Neural cell (in vitro differentiated cells): ENCODE measurements around the gene UNC5CL. TPM values are rescaled to one million over a fixed set of nuclear protein-coding genes. Genes with fewer than 3 reads are reported as not detected.

Experiments used
- H2AFZ ChIP-seq: fragments of 200-600, 300-800 bp; sonication (generic), shearing (Covaris generic); 2 replicates; pipeline ENCODE4 v1.6.0; 2014; ENCODE audit warnings: low read depth, mild to moderate bottlenecking, antibody characterized with exemption, low read length, moderate library complexity
- H3F3A ChIP-seq: fragments of 200-600 bp; shearing (Covaris generic); 2 replicates; pipeline ENCODE4 v1.6.1; 2016; ENCODE audit warnings: mild to moderate bottlenecking, moderate library complexity, mixed read lengths, antibody characterized with exemption, low read length; ENCODE audit not compliant: insufficient read depth, poor library complexity, severe bottlenecking
- H3K27ac ChIP-seq: fragments of 200-600, 300-800 bp; sonication (generic), shearing (Covaris generic); 2 replicates; pipeline ENCODE4 v1.5.1; 2014; ENCODE audit warnings: mild to moderate bottlenecking, low read length, moderate library complexity
- H3K27me3 ChIP-seq: fragments of 300-800, 200-600 bp; sonication (generic), shearing (Covaris generic); 2 replicates; pipeline ENCODE4 v1.6.0; 2014; ENCODE audit warnings: mild to moderate bottlenecking, low read depth, low read length, moderate library complexity; ENCODE audit not compliant: insufficient read depth
- H3K36me3 ChIP-seq: fragments of 300-800, 200-600 bp; sonication (generic), shearing (Covaris generic); 2 replicates; pipeline ENCODE4 v1.5.1; 2014; ENCODE audit warnings: mild to moderate bottlenecking, antibody characterized with exemption, low read length, moderate library complexity; ENCODE audit not compliant: insufficient read depth
- H3K4me2 ChIP-seq: fragments of 300-800, 200-600 bp; sonication (generic), shearing (Covaris generic); 2 replicates; pipeline ENCODE4 v1.6.0; 2014; ENCODE audit warnings: mild to moderate bottlenecking, low read length
- H3K4me3 ChIP-seq: fragments of 300-800, 200-600 bp; sonication (generic), shearing (Covaris generic); 2 replicates; pipeline ENCODE4 v1.5.1; 2014; ENCODE audit warnings: mild to moderate bottlenecking, low read length, moderate library complexity
- H3K79me2 ChIP-seq: fragments of 200-600 bp; shearing (Covaris generic); replicated peaks from 2 replicates; pipeline ENCODE4 v1.6.0; 2014; ENCODE audit warnings: mild to moderate bottlenecking, low read length, moderate library complexity; ENCODE audit not compliant: insufficient read depth
- H3K9ac ChIP-seq: fragments of 300-800, 200-600 bp; sonication (generic), shearing (Covaris generic); 2 replicates; pipeline ENCODE4 v1.6.1; 2016; ENCODE audit warnings: mild to moderate bottlenecking, low read length, mixed read lengths
- H3K9me2 ChIP-seq: fragments of 200-600 bp; shearing (Covaris generic); 2 replicates; pipeline ENCODE4 v1.6.1; 2016; ENCODE audit warnings: mild to moderate bottlenecking, low read length, mixed read lengths; ENCODE audit not compliant: insufficient read depth
- H3K9me3 ChIP-seq: fragments of 200-600, 300-800 bp; sonication (generic), shearing (Covaris generic); 2 replicates; pipeline ENCODE4 v1.6.1; 2016; ENCODE audit warnings: mild to moderate bottlenecking, mixed run types, low read length, moderate library complexity, mixed read lengths
- H4K20me1 ChIP-seq: fragments of 200-600 bp; shearing (Covaris generic); 2 replicates; pipeline ENCODE4 v1.6.1; 2016; ENCODE audit warnings: mild to moderate bottlenecking, mixed run types; ENCODE audit not compliant: insufficient read depth
- CTCF ChIP-seq: fragments of 450-650 bp; IDR thresholded peaks from 2 replicates; pipeline ENCODE4 v1.5.1; 2014; ENCODE audit warnings: antibody characterized with exemption, mild to moderate bottlenecking, moderate library complexity; ENCODE audit not compliant: poor library complexity, severe bottlenecking
- EP300 ChIP-seq: fragments of 450-650 bp; conservative IDR thresholded peaks from 2 replicates; pipeline ENCODE4 v1.6.1; 2014; ENCODE audit warnings: antibody characterized with exemption, mild to moderate bottlenecking, moderate library complexity; ENCODE audit not compliant: poor library complexity, severe bottlenecking
- EZH2 ChIP-seq: fragments of 200-600, 300-800 bp; shearing (Covaris generic), sonication (generic); IDR thresholded peaks from 2 replicates; pipeline ENCODE4 v1.6.1; 2014; ENCODE audit warnings: antibody characterized with exemption, low read length, borderline replicate concordance, mild to moderate bottlenecking; ENCODE audit not compliant: insufficient read depth, poor library complexity, severe bottlenecking
- MXI1 ChIP-seq: fragments of 450-650 bp; conservative IDR thresholded peaks from 2 replicates; pipeline ENCODE4 v1.6.1; 2014; ENCODE audit warnings: antibody characterized with exemption, mild to moderate bottlenecking; ENCODE audit not compliant: poor library complexity, severe bottlenecking
- POLR2AphosphoS5 ChIP-seq: IDR thresholded peaks from 2 replicates; pipeline ENCODE4 v1.6.1; 2012
- RAD21 ChIP-seq: fragments of 450-650 bp; conservative IDR thresholded peaks from 2 replicates; pipeline ENCODE4 v1.6.1; 2014; ENCODE audit warnings: antibody characterized with exemption, mild to moderate bottlenecking, moderate library complexity
- REST ChIP-seq: IDR thresholded peaks from 2 replicates; pipeline ENCODE4 v1.6.1; 2012; ENCODE audit warnings: borderline replicate concordance
- SMC3 ChIP-seq: fragments of 450-650 bp; conservative IDR thresholded peaks from 2 replicates; pipeline ENCODE4 v1.6.1; 2014; ENCODE audit warnings: antibody characterized with exemption, mild to moderate bottlenecking, moderate library complexity; ENCODE audit not compliant: poor library complexity
- TAF1 ChIP-seq: IDR thresholded peaks from 2 replicates; pipeline ENCODE4 v1.6.1; 2012; ENCODE audit warnings: low read depth
- polyA plus RNA-seq: library from polyadenylated mRNA; depleted of rRNA; stranded (reverse); fragments of >200 nt; gene quantifications from 2 replicates; pipeline ENCODE4 v1.2.3, GENCODE V29; 2014

UNC5CL gene
- polyA plus RNA-seq, 1 donor from 2014 or later, result 1.0 TPM

- TF ChIP-seq REST (no peak), EP300 (no peak)
- H2AFZ ChIP-seq, result no peak overlapping the region
Observed at GRCh38 chr6:41079080-41079479, 40.1 kb upstream of the UNC5CL start.

GRCh38 chr6:41078101-41078500 is 39.1 kb upstream of the UNC5CL start:
- Histone ChIP-seq H3K4me3 (no peak overlapping the region), H3F3A (peaks cover 4% of the 10 kb centered on the region), H3K27me3 (no peaks in the 10 kb centered on the region), H3K27ac (no peak overlapping the region), H3K79me2 (peaks cover 49% of the 10 kb centered on the region), H3K9me3 (no peaks in the 10 kb centered on the region), H3K9me2 (no peaks in the 10 kb centered on the region), H3K9ac (no peak overlapping the region), H3K36me3 (peaks cover 15% of the 10 kb centered on the region), H4K20me1 (no peaks in the 10 kb centered on the region), H3K4me2 (no peak overlapping the region), H2AFZ (no peak overlapping the region)
- TF ChIP-seq EZH2, result no peak

More at GRCh38 chr6:41079080-41079479, 40.1 kb upstream of the UNC5CL start:
- H4K20me1 ChIP-seq, result no peaks in the 10 kb centered on the region
- no peaks in the 10 kb centered on the region for H3K9me3 ChIP-seq
- no peak overlapping the region for H3K27ac ChIP-seq
- H3K9ac ChIP-seq, result no peak overlapping the region
- no peak overlapping the region for H3K4me3 ChIP-seq
- peaks cover 17% of the 10 kb centered on the region for H3K36me3 ChIP-seq
- H3K79me2 ChIP-seq, result peaks cover 47% of the 10 kb centered on the region
- H3F3A ChIP-seq, result peaks cover 4% of the 10 kb centered on the region
- no peaks in the 10 kb centered on the region for H3K9me2 ChIP-seq
- no peak overlapping the region for H3K4me2 ChIP-seq
- no peaks in the 10 kb centered on the region for H3K27me3 ChIP-seq

- H4K20me1 ChIP-seq, result no peaks in the 10 kb centered on the region
- H3K9me3 ChIP-seq, result no peaks in the 10 kb centered on the region
- H3K9me2 ChIP-seq, result no peaks in the 10 kb centered on the region
- TF ChIP-seq RAD21, result no peak
- TF ChIP-seq REST, result no peak
- no peak for TF ChIP-seq POLR2AphosphoS5
- TF ChIP-seq CTCF, result no peak
- no peak for TF ChIP-seq SMC3
- no peak for TF ChIP-seq EZH2
- TF ChIP-seq TAF1, result no peak
- TF ChIP-seq MXI1, result no peak
- TF ChIP-seq EP300, result no peak
- no peak overlapping the region for H2AFZ ChIP-seq
- no peak overlapping the region for H3K4me3 ChIP-seq
- H3K36me3 ChIP-seq, result peaks cover 15% of the 10 kb centered on the region
- H3K27me3 ChIP-seq, result no peaks in the 10 kb centered on the region
- no peak overlapping the region for H3K4me2 ChIP-seq
- H3K27ac ChIP-seq, result no peak overlapping the region
- H3K9ac ChIP-seq, result no peak overlapping the region
- peaks cover 4% of the 10 kb centered on the region for H3F3A ChIP-seq
- H3K79me2 ChIP-seq, result peaks cover 49% of the 10 kb centered on the region
Observed at GRCh38 chr6:41077536-41077935, 38.5 kb upstream of the UNC5CL start.
